ENCODE data around the gene SLC17A2. TPM values are rescaled to one million over a fixed set of nuclear protein-coding genes. Genes with fewer than 3 reads are reported as not detected.

SLC17A2 gene
- total and polyA plus RNA-seq, 12 donors = not detected

DNA sequence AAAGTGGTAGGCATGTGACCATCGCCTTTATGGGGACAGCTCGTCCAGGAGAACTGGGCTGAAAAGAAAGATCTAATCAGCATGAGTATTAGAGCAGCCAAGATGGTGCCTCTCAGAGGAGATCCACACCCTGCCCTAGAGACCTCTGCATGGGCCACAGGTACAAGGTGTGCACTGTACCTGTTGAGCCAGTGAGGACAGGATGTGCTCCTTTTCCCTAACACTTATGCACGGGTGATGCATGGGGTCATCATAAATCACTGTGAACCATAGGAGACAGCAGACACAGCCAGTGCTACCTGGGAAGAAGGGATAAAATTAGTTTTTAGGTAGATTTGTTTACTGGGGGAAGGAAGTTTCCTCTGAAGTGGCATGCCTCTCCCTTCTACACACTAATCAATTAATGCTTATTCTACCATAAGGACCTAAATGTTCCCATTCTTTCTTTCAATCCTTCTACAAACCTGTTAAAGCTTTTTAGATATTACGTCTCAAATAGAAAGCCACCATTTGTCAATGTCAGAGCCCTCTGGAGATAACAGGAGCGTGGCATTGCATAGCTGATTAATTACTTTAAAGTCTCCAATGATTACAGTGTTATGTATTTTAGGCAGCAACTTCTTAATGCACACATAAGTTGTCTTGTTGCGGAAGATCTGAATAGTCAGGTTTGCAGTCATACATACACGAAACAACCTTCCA lies 13.6 kb downstream of the SLC17A2 start:
- H3K9me3 ChIP-seq = no peaks in the 10 kb centered on the region
- H3K4me3 ChIP-seq = no peak overlapping the region
- TF ChIP-seq, protein P1, sequence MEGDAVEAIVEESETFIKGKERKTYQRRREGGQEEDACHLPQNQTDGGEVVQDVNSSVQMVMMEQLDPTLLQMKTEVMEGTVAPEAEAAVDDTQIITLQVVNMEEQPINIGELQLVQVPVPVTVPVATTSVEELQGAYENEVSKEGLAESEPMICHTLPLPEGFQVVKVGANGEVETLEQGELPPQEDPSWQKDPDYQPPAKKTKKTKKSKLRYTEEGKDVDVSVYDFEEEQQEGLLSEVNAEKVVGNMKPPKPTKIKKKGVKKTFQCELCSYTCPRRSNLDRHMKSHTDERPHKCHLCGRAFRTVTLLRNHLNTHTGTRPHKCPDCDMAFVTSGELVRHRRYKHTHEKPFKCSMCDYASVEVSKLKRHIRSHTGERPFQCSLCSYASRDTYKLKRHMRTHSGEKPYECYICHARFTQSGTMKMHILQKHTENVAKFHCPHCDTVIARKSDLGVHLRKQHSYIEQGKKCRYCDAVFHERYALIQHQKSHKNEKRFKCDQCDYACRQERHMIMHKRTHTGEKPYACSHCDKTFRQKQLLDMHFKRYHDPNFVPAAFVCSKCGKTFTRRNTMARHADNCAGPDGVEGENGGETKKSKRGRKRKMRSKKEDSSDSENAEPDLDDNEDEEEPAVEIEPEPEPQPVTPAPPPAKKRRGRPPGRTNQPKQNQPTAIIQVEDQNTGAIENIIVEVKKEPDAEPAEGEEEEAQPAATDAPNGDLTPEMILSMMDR (IDR thresholded peaks at IDR 0.05) = no peak
- DNase-seq (no peak), ATAC-seq (no peak)
- intact Hi-C loops (cut with DNase I) = no loop called here
- 79 to 82% methylated on average over 7 of the region's 7 CpGs for WGBS, 2 donors
- H3K27me3 ChIP-seq = peaks cover 0 to 7% (median 0%) of the 10 kb centered on the region in 7 donors
- peaks cover 0 to 3% (median 0%) of the 10 kb centered on the region in 9 donors for H3K4me1 ChIP-seq
- no peaks in the 10 kb centered on the region for H3K36me3 ChIP-seq
- H3K27ac ChIP-seq = no peak overlapping the region

DNA sequence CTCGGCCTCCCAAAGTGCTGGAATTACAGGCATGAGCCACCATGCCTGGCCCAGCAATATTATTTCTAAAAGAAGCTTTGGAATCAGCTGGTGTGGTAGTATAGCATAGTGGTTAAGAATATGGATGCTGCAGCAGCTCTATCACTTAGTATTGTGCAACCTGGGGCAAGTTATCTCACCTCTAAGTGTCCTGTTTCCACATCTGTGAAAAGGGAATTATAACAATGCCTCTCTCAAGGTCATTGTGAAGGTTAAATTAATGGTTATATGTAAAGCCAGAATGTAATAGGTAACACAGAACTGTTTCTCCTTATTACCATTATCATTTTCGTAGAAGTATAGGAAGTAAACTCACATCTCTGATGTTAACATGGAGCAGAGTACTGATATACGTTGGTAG lies 14.2 kb downstream of the SLC17A2 start:
- DNase-seq = no peak

DNA sequence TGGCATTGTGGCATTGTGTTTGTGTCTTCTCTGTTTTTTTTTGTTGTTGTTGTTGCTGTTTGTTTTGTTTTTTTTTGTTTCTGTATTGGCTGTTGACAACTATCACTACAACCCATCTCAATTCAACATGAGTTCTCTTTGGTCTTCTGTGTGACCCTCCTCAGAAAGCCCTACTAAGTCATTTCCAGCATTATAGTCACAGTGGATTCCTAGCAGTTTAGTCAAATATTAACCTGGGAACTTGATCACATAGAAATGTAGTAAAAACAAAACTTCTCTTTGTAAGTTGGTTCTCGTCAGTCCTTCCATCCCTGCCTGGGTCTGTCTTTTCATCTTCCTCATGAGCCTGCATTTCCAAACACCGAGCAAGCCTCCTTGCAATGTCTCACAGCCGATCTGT lies 16.8 kb downstream of the SLC17A2 start:
- H3K36me3 ChIP-seq = no peaks in the 10 kb centered on the region
- DNase-seq = no peak
- ATAC-seq = no peak
- intact Hi-C loops (cut with DNase I) = no loop called here
- WGBS, 2 donors = 77 to 82% methylated on average over 3 of the region's 3 CpGs
- no peak overlapping the region for H3K4me3 ChIP-seq
- H3K4me1 ChIP-seq = no peaks in the 10 kb centered on the region
- peaks cover 0 to 7% (median 0%) of the 10 kb centered on the region in 7 donors for H3K27me3 ChIP-seq
- no peaks in the 10 kb centered on the region for H3K9me3 ChIP-seq
- H3K27ac ChIP-seq = no peak overlapping the region
- TF ChIP-seq, protein P1 (IDR thresholded peaks at IDR 0.05) = no peak

More for the DNA sequence above, 14.2 kb downstream of the SLC17A2 start:
- intact Hi-C loops (cut with DNase I) = no loop called here
- Histone ChIP-seq H3K4me3 (no peak overlapping the region), H3K27me3 (peaks cover 0 to 7% (median 0%) of the 10 kb centered on the region in 7 donors), H3K36me3 (no peaks in the 10 kb centered on the region), H3K4me1 (no peaks in the 10 kb centered on the region), H3K27ac (no peak overlapping the region), H3K9me3 (no peaks in the 10 kb centered on the region)
- no peak for ATAC-seq
- WGBS, 2 donors = 68 to 71% methylated on average over 3 of the region's 3 CpGs
- TF ChIP-seq, protein P1 (IDR thresholded peaks at IDR 0.05) = no peak

DNA sequence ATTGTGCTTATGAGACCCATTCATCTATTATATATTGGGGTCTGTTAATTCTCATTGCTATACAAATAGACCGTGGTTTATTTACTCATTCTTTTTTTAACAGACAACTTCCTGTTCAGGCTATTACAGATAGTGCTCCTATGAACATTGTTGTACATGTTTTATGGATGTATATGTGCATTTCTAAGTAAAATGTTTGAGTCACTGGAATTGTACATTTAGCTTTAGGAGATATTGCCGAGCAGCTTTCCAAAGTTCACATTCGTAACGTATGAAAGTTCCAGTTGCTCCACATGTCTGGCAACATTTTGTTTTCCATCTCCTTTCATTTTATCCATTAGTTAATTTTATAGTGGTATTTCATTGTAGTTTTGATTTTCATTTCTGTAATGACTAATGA lies 19.1 kb downstream of the SLC17A2 start:
- H3K27me3 ChIP-seq = peaks cover 0 to 13% (median 5%) of the 10 kb centered on the region in 7 donors
- no peak overlapping the region for H3K27ac ChIP-seq
- intact Hi-C loops (cut with DNase I) = no loop called here
- WGBS, 2 donors = 83 to 87% methylated on average over 4 of the region's 4 CpGs
- H3K4me3 ChIP-seq = no peak overlapping the region
- TF ChIP-seq, protein P1 (IDR thresholded peaks at IDR 0.05) = no peak
- no peaks in the 10 kb centered on the region for H3K36me3 ChIP-seq
- ATAC-seq = no peak
- H3K9me3 ChIP-seq = no peaks in the 10 kb centered on the region
- H3K4me1 ChIP-seq = no peaks in the 10 kb centered on the region
- DNase-seq = no peak
